Measurements from ENCODE around the gene PAPPA. TPM values are rescaled to one million over a fixed set of nuclear protein-coding genes. Genes with fewer than 3 reads are reported as not detected.

Gene PAPPA
- total RNA-seq, 4 donors from 2014 or later, result 1.0 to 5.0 (median 2.8) TPM

- intact Hi-C loops (cut with DNase I), result no loop called here
- Histone ChIP-seq H3K4me3 (replicated peaks in 1 of 3) (no peak overlapping the region), H3K27me3 (no peaks in the 10 kb centered on the region), H3K9me3 (no peaks in the 10 kb centered on the region), H3K4me1 (peaks cover 0 to 12% of the 10 kb centered on the region in 2 donors), H3K27ac (peak overlapping the region in 1 of 3 donors; percentile 1), H3K36me3 (no peaks in the 10 kb centered on the region)
- TF ChIP-seq POLR2A (IDR thresholded peaks at IDR 0.05), result no peak
- no peak for TF ChIP-seq CTCF (IDR thresholded peaks at IDR 0.05)
- peak; percentile 75 to 83 for DNase-seq
- 29 to 38% methylated on average over 5 of the region's 5 CpGs for WGBS, 2 donors
Measured at GRCh38 chr9:116189683-116190082, 36.1 kb downstream of the PAPPA start.

DNA sequence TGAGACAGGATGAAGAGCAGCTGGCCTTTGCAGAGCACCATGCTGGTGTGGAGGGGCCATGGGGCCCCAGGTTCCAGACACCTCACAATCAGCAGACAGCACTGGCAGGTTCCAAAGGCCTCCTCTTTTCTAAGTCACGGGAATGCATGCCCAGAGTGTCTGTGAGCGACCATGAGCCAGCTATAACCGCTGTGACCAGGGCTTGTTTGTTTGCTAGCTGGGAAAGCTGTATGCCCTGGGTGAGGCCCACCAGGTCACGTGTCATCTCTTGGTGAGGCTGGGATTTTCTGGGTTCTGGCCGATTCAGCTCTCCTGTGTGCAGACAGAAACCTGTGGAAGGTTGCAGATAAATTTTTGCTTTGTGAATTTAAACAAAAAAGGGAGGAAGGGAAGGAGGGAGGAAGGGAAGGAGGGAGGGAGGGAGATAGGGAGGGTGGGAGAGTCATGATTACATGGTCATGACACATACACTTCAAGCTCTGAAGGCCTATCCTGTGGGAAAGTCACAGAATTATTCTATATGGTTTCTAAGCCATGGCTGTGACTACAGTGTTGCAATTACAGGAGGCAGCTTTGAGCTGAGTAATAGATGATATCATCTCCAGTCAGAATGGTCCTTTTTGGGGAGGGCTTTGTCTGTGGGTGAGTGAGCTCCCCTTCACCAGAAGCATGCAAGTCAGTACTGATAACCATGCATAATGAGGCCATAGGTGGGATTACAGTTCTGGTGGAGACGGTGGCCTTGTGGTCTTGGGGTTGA lies 37.2 kb downstream of the PAPPA start:
- Histone ChIP-seq H3K4me3 (replicated peaks in 1 of 3) (no peak overlapping the region), H3K27ac (no peak overlapping the region), H3K9me3 (no peaks in the 10 kb centered on the region), H3K36me3 (no peaks in the 10 kb centered on the region), H3K4me1 (peaks cover 0 to 12% of the 10 kb centered on the region in 2 donors), H3K27me3 (no peaks in the 10 kb centered on the region)
- DNase-seq, result no peak
- TF ChIP-seq CTCF (IDR thresholded peaks at IDR 0.05), result no peak
- TF ChIP-seq POLR2A (IDR thresholded peaks at IDR 0.05), result no peak
- 87 to 94% methylated on average over 6 of the region's 6 CpGs for WGBS, 2 donors
- intact Hi-C loops (cut with DNase I), result no loop called here

GRCh38 chr9:116191576-116192415 lies 38.2 kb downstream of the PAPPA start:
- H3K4me1 ChIP-seq, result peaks cover 0 to 12% of the 10 kb centered on the region in 2 donors
- no peak overlapping the region for H3K4me3 ChIP-seq (replicated peaks in 1 of 3)
- no peaks in the 10 kb centered on the region for H3K27me3 ChIP-seq
- TF ChIP-seq POLR2A (IDR thresholded peaks at IDR 0.05) (no peak), CTCF (IDR thresholded peaks at IDR 0.05) (no peak)
- H3K27ac ChIP-seq, result no peak overlapping the region
- intact Hi-C loops (cut with DNase I), result no loop called here
- H3K9me3 ChIP-seq, result no peaks in the 10 kb centered on the region
- 94 to 96% methylated on average over 2 of the region's 2 CpGs for WGBS, 2 donors
- H3K36me3 ChIP-seq, result no peaks in the 10 kb centered on the region
- DNase-seq, result no peak

DNA sequence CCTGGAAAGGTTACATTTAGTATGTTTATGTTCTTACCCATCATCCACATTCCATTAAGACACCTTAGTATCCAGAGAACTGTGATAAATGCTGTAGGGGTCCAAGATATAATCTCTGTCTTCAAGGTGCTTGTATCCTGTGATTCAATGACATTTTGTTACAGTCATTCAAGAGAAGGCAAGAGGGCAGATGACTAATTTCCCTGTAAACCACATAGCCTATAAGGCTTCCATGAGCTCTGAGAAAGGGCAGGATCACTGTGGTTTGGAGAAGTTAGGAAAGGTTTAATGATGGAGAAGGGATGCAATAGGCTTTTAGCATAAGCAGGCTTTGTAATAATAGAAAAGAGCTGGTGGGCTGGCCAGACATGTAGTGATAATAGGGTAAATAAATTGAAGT lies 40.0 kb downstream of the PAPPA start:
- TF ChIP-seq CTCF (IDR thresholded peaks at IDR 0.05) (no peak), POLR2A (IDR thresholded peaks at IDR 0.05) (no peak)
- Histone ChIP-seq H3K9me3 (no peaks in the 10 kb centered on the region), H3K4me3 (replicated peaks in 1 of 3) (no peak overlapping the region), H3K4me1 (peaks cover 0 to 12% of the 10 kb centered on the region in 2 donors), H3K36me3 (no peaks in the 10 kb centered on the region), H3K27me3 (no peaks in the 10 kb centered on the region), H3K27ac (no peak overlapping the region)
- intact Hi-C loops (cut with DNase I), result no loop called here
- no peak for DNase-seq

DNA sequence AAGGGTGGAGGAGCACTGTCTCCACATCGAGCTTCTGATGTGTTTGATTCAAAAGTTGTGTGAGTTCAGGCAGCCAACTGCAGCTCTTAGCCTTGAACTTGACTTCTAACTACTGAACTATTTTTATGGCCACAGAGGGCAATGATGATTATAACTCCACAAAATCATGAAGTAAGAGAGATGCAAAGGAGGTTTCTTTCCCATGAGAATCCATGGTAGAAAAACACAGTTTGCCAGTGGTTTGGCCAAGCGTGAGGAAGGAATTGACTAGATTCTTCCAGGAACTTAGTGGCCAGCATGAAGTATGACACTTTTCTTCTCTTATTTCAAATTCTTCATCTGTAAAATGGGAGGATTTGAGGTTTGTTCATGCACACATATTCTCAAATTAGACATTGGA lies 43.2 kb downstream of the PAPPA start:
- Histone ChIP-seq H3K36me3 (no peaks in the 10 kb centered on the region), H3K4me3 (replicated peaks in 1 of 3) (no peak overlapping the region), H3K27ac (no peak overlapping the region), H3K4me1 (peaks cover 4 to 7% of the 10 kb centered on the region in 2 donors), H3K27me3 (no peaks in the 10 kb centered on the region), H3K9me3 (no peaks in the 10 kb centered on the region)
- TF ChIP-seq POLR2A (IDR thresholded peaks at IDR 0.05), result no peak
- TF ChIP-seq CTCF (IDR thresholded peaks at IDR 0.05), result no peak
- no peak for DNase-seq
- intact Hi-C loops (cut with DNase I), result no loop called here
- WGBS, 2 donors, result 79 to 86% methylated on average over 2 of the region's 2 CpGs
